HG02610 (cell line): ENCODE measurements around the gene ARMCX5.
A peak's percentile ranks its signal among the peaks of the same experiment; 100 is the strongest.

Experiments
- ATAC-seq: cut with Tn5 transposase; IDR thresholded peaks from one replicate; pipeline ENCODE4 v1.9.1; 2021; ENCODE audit warnings: mild to moderate bottlenecking, moderate library complexity; ENCODE audit not compliant: unreplicated experiment

The ARMCX5 gene

GRCh38 chrX:102599084-102599950, at the start of gene ARMCX5:
Gene ARMCX5 (plus strand): TSS chrX:102599515. CDS start chrX:102602142, 2,627 bp downstream.
- peak; percentile 94 for ATAC-seq

- no peak for ATAC-seq
Measured at GRCh38 chrX:102558607-102559006, 40.7 kb upstream of the ARMCX5 start.

GRCh38 chrX:102560423-102561068, 38.8 kb upstream of the ARMCX5 start:
- ATAC-seq, result no peak

GRCh38 chrX:102580891-102581290, 18.4 kb upstream of the ARMCX5 start:
- no peak for ATAC-seq

GRCh38 chrX:102593367-102593766, 5.9 kb upstream of the ARMCX5 start:
- ATAC-seq, result no peak

- ATAC-seq, result peak; percentile 9
Measured at GRCh38 chrX:102599951-102600579, 750 bp downstream of the ARMCX5 start.

- ATAC-seq, result no peak
Measured at GRCh38 chrX:102604327-102604726, 5.0 kb downstream of the ARMCX5 start.

GRCh38 chrX:102606115-102606514, 6.8 kb downstream of the ARMCX5 start:
- ATAC-seq, result no peak

- no peak for ATAC-seq
Measured at GRCh38 chrX:102610905-102611304, 11.6 kb downstream of the ARMCX5 start.

- ATAC-seq, result no peak
Measured at GRCh38 chrX:102624105-102624504, 24.8 kb downstream of the ARMCX5 start.

GRCh38 chrX:102627640-102628039, 28.3 kb downstream of the ARMCX5 start:
- ATAC-seq, result no peak

- ATAC-seq, result no peak
Measured at GRCh38 chrX:102637561-102637960, 38.2 kb downstream of the ARMCX5 start.

GRCh38 chrX:102650903-102651241, 51.6 kb downstream of the ARMCX5 start:
- ATAC-seq, result no peak

GRCh38 chrX:102651242-102652011, 52.1 kb downstream of the ARMCX5 start, which contains the start of gene GPRASP1:
Gene GPRASP1 (plus strand): TSS chrX:102651483. CDS start chrX:102653914, 2,431 bp downstream.
- peak; percentile 38 for ATAC-seq

- peak; percentile 84 for ATAC-seq
Measured at GRCh38 chrX:102652031-102652688, 52.8 kb downstream of the ARMCX5 start.
